T-helper 17 cell (primary cell): ENCODE results near the gene CCSER1. TPM values are rescaled to one million over a fixed set of nuclear protein-coding genes. Genes with fewer than 3 reads are reported as not detected.

Experiments
- ATAC-seq: fragments of 150-1000 bp; cut with Tn5 transposase; 2 replicates; pipeline ENCODE4 v1.10.0; 2021; ENCODE audit warnings: mild to moderate bottlenecking, moderate library complexity
- DNase-seq, 3 donors: peaks; one replicate each; pipeline versions ENCODE4 v3.0.0 to v3.0.0-alpha.2; 2020 to 2021
- H3K9me3 ChIP-seq: one replicate; pipeline ENCODE4 v1.7.0; 2013; ENCODE audit warnings: low read length, mild to moderate bottlenecking; ENCODE audit not compliant: control insufficient read depth, poor library complexity, severe bottlenecking
- H3K27ac Mint-ChIP-seq: one replicate; pipeline ENCODE4 v1.8.0; 2022; ENCODE audit warnings: mild to moderate bottlenecking, moderate library complexity, mixed read lengths
- H3K27me3 Mint-ChIP-seq: one replicate; pipeline ENCODE4 v1.8.0; 2022; ENCODE audit warnings: mixed read lengths
- H3K36me3 Mint-ChIP-seq: one replicate; pipeline ENCODE4 v1.8.0; 2022; ENCODE audit warnings: low read depth, mixed read lengths
- H3K4me1 Mint-ChIP-seq: one replicate; pipeline ENCODE4 v1.8.0; 2022; ENCODE audit warnings: mild to moderate bottlenecking, mixed read lengths
- H3K4me3 Mint-ChIP-seq: one replicate; pipeline ENCODE4 v1.8.0; 2022; ENCODE audit warnings: mild to moderate bottlenecking, moderate library complexity, mixed read lengths
- total RNA-seq, 4 donors: library from RNA in 2 of 4; stranded (reverse) in 2 of 4; gene quantifications; one replicate each; pipeline ENCODE4 v1.2.3 and lab custom pipeline; 2022 to 2026

CCSER1 gene
- total RNA-seq, 2 donors from 2014 or later: 1.7 to 3.0 TPM

DNA sequence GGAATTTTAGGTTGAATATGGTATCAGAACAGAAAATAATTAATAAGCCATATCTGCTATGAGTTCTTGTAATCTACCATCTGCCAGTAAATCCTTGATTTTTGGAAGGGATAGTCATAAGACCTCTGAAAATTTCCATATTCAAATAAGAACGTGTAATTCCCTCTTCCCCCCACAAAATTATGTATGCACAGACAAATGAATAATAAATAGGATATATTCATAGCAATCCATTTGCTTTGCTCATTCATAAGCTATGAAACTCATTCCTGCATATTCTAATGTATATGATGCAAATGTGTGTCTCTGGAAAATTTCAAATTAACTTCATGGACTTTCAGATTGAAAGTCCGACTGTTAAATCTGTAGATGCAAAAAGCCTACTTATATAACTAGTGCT is 1343.5 kb downstream of the CCSER1 start:
- Mint-ChIP-seq H3K27me3 (no peaks in the 10 kb centered on the region), H3K36me3 (no peaks in the 10 kb centered on the region), H3K4me1 (no peaks in the 10 kb centered on the region), H3K4me3 (no peak overlapping the region), H3K27ac (no peak overlapping the region)
- no peaks in the 10 kb centered on the region for H3K9me3 ChIP-seq
- DNase-seq (no peak), ATAC-seq (no peak)

DNA sequence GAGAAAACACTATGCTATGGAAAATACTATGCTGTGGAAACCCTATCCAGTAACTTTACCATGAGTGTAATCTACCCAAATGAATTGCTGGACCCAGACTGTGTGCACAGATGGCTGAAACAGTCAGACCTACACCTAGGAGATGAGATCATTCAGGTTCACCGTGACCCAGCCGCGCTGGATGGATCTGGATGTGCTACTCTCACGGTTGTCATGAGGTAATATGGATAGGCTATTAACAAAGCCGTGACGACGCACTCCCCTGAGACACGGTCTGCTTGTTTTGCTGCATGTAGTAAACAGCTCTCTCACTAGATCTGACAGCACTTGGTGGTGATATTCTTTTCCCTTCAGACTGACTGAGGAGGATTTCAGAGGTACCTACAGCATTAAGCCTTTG is 1344.1 kb downstream of the CCSER1 start:
- Mint-ChIP-seq H3K27me3 (no peaks in the 10 kb centered on the region), H3K4me3 (no peak overlapping the region), H3K4me1 (no peaks in the 10 kb centered on the region), H3K36me3 (no peaks in the 10 kb centered on the region), H3K27ac (no peak overlapping the region)
- no peaks in the 10 kb centered on the region for H3K9me3 ChIP-seq
- no peak for ATAC-seq
- no peak for DNase-seq

DNA sequence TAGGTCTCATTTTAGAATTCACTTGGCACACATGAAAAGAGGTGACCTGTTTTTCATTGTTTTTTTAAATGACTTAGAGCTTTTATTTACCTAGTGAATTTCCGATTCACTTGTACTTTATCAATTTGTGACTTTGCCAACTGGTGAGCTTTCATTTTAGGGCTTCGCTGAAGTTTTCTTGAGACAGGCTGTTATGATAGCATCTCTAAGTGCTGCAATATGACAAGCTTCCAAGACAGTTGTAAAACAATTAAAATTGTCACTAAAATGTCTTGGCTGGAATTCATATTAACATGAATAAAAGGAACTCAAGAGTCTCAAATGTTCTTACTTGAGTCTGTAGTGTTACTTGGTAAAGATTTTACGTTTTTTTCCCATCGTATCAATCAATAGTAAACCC is 1344.9 kb downstream of the CCSER1 start:
- DNase-seq (no peak), ATAC-seq (no peak)
- H3K27ac Mint-ChIP-seq: no peak overlapping the region
- H3K36me3 Mint-ChIP-seq: no peaks in the 10 kb centered on the region
- no peak overlapping the region for H3K4me3 Mint-ChIP-seq
- H3K27me3 Mint-ChIP-seq: no peaks in the 10 kb centered on the region
- H3K9me3 ChIP-seq: no peaks in the 10 kb centered on the region
- no peaks in the 10 kb centered on the region for H3K4me1 Mint-ChIP-seq

DNA sequence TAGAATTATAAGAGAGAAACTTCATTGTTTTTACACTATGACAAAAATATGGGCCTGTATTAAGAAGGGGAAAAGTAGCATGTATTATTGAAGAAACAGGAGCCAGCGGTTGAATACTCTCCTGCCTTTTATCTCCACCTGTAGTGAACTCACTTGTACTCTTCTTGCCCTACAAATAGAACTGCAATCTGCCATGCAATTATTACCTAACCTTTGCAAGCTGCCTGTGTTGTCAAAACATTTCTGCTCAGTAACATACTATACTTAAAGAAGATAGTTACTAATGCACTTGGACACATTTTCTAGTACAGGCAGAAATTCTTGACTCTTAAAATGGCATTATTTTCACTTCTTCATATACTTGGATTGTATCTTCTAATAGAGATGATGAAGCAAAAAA is 1358.2 kb downstream of the CCSER1 start:
- Mint-ChIP-seq H3K27me3 (no peaks in the 10 kb centered on the region), H3K4me1 (no peaks in the 10 kb centered on the region), H3K27ac (no peak overlapping the region), H3K36me3 (no peaks in the 10 kb centered on the region), H3K4me3 (no peak overlapping the region)
- ATAC-seq (no peak), DNase-seq (no peak)
- no peaks in the 10 kb centered on the region for H3K9me3 ChIP-seq

DNA sequence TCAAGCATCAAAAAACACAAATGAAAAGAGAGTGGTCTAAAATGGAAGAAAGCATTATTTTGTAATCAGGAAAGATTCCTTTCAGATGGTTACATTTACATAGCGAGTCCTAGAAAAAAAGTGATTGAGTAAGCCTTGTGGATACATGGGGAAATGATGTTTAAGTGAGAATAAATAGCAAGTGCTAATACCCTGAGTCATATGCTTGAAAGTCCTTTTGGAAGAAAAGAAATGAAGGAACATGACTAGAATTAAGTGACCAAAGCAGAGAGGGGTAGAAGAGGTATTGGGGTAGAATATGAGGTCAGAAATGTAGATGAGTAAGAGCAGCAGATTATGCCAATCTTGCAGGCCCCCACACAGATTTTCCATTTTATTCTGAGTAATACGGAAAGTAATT is 1361.8 kb downstream of the CCSER1 start:
- Mint-ChIP-seq H3K4me1 (no peaks in the 10 kb centered on the region), H3K27me3 (no peaks in the 10 kb centered on the region), H3K36me3 (no peaks in the 10 kb centered on the region), H3K27ac (no peak overlapping the region), H3K4me3 (no peak overlapping the region)
- no peak for DNase-seq
- no peak for ATAC-seq
- H3K9me3 ChIP-seq: no peaks in the 10 kb centered on the region

DNA sequence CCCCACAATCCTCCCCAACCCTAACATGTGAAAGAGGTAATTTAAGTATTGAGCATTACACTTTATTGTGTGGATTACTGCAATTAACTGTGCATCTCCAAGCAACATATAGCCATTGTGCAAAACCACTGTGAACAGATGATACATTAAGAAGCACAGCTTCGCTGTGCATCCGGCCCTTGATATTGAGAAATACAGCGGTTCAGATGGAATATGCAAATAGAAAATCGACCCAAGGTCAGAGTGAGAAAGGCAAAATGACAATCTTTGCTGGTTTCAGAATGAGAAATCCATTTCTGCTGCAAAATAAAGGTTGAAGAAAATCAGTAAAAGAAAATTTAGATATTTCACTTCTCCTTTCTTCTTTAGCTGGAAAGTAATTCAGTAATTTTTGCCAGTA is 1370.7 kb downstream of the CCSER1 start:
- Mint-ChIP-seq H3K36me3 (no peaks in the 10 kb centered on the region), H3K4me3 (no peak overlapping the region), H3K27ac (no peak overlapping the region), H3K27me3 (no peaks in the 10 kb centered on the region), H3K4me1 (no peaks in the 10 kb centered on the region)
- DNase-seq (no peak), ATAC-seq (no peak)
- no peaks in the 10 kb centered on the region for H3K9me3 ChIP-seq

DNA sequence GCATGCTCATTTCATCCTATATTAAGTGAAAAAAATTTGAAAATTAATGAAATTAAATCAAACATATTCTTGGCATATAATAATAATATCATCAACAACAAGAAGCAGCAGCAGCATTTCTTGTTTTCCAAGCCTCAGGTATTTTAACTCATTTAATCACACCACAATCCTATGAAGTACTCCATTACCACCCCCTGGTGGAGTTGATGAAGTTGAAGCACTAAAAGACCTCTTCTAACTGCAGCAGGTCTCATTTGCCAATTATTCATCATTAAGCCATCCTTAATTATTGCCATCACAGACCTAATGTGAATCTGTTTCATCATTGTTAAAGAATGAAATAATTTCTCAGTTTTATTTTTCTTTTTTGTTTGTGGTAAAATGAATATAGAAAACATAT is 1375.2 kb downstream of the CCSER1 start:
- DNase-seq (no peak), ATAC-seq (no peak)
- no peak overlapping the region for H3K27ac Mint-ChIP-seq
- no peaks in the 10 kb centered on the region for H3K9me3 ChIP-seq
- no peak overlapping the region for H3K4me3 Mint-ChIP-seq
- no peaks in the 10 kb centered on the region for H3K4me1 Mint-ChIP-seq
- no peaks in the 10 kb centered on the region for H3K36me3 Mint-ChIP-seq
- H3K27me3 Mint-ChIP-seq: no peaks in the 10 kb centered on the region

DNA sequence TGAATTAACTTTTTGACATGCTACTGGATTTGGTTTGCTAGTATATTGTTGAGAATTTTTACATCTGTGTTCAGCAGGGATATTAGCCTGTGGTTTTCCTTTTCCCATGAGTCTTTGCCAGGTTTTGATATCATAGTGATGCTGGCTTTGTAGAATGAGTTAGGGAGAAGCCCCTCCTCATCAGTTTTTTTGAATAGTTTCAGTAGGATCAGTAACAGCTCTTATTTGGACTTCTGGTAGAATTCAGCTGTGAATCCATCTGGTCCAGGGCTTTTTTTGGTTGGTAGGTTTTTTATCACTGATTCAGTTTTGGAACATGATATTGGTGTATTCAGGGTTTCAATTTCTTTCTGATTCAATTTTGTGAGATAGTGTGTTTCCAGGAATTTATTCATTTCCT is 1386.1 kb downstream of the CCSER1 start:
- H3K9me3 ChIP-seq: peaks cover 3% of the 10 kb centered on the region
- Mint-ChIP-seq H3K27me3 (no peaks in the 10 kb centered on the region), H3K36me3 (no peaks in the 10 kb centered on the region), H3K27ac (no peak overlapping the region), H3K4me1 (no peaks in the 10 kb centered on the region), H3K4me3 (no peak overlapping the region)
- ATAC-seq: no peak
- DNase-seq: no peak

DNA sequence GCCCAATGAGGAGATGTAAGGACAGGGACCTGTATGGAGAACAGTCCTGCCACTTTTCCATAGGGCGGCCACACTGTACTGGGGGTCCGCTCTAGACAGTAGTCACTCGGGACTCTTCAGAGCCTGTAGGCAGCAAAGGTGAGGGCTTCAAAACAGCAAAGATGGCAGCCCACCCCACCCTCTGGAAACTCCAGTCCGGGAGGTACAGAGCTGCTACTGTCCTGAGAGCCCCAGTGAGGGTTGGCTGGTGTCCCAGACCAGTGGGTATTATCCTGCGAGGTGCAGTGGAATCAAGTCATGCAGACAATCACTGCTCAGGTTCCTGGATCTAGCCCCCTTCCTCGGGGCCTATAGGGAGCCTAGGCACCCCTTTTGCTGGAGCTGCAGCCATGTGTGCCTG is 1392.0 kb downstream of the CCSER1 start:
- Mint-ChIP-seq H3K27ac (no peak overlapping the region), H3K27me3 (no peaks in the 10 kb centered on the region), H3K4me3 (no peak overlapping the region), H3K4me1 (no peaks in the 10 kb centered on the region), H3K36me3 (no peaks in the 10 kb centered on the region)
- no peaks in the 10 kb centered on the region for H3K9me3 ChIP-seq
- ATAC-seq: no peak
- no peak for DNase-seq

DNA sequence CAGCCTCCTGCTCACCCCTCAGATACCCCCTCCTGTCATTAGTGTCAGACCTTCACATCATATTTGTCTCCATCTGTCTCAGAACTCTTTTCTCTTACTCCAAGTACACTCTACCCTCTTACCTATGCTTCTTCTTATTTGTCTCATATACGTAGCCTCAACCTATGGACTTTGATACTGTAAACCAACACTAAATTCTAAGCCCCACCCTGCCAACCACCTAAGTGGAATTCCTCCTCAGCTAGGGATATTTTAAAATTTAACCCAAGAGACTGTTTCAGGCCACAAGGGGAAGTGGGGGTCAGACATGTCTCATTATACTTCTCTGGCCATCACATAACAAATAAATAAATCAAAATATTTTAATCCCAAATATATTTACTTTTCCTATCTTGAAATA is 1398.4 kb downstream of the CCSER1 start:
- H3K9me3 ChIP-seq: no peaks in the 10 kb centered on the region
- Mint-ChIP-seq H3K27ac (no peak overlapping the region), H3K4me3 (no peak overlapping the region), H3K27me3 (no peaks in the 10 kb centered on the region), H3K36me3 (no peaks in the 10 kb centered on the region), H3K4me1 (no peaks in the 10 kb centered on the region)
- ATAC-seq: no peak
- no peak for DNase-seq

DNA sequence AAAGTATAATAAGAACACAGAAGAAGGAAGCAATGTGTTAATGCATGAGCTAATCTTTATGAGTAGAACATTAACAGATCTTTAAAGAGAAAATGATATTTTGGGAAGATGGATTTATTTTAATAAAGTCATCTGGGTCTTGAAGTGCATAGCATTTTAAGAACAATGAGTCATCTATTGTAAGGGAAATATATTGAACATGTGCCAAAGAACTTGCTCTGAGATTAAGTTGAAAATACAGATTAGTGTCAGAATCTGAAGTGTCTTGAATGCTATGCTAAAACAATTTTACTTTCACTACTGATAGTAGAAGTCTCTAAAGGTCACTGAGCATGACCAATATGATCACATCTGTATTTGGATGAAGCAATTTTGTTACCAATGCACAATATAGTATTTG is 1399.9 kb downstream of the CCSER1 start:
- Mint-ChIP-seq H3K27me3 (no peaks in the 10 kb centered on the region), H3K27ac (no peak overlapping the region), H3K4me1 (no peaks in the 10 kb centered on the region), H3K4me3 (no peak overlapping the region), H3K36me3 (no peaks in the 10 kb centered on the region)
- no peak for DNase-seq
- ATAC-seq: no peak
- H3K9me3 ChIP-seq: no peaks in the 10 kb centered on the region

DNA sequence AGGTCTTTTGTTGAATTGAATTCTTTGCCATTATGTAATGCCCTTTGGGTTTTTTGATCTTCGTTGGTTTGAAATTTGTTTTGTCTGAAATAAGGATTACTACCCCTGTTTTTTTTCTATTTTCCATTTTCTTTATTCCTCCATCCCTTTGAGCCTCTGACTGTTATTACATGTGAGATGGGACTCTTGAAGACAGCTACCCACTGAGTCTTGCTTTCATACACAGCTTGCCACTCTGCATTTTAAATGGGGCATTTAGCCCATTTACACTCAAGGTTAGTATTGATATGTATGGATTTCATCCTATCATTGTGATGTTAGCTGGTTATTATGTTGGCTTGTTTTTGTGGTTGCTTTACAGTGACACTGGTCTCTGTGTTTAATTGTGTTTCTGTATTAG is 1440.4 kb downstream of the CCSER1 start:
- H3K36me3 Mint-ChIP-seq: no peaks in the 10 kb centered on the region
- no peak overlapping the region for H3K27ac Mint-ChIP-seq
- H3K4me3 Mint-ChIP-seq: no peak overlapping the region
- no peaks in the 10 kb centered on the region for H3K4me1 Mint-ChIP-seq
- no peak for ATAC-seq
- no peaks in the 10 kb centered on the region for H3K27me3 Mint-ChIP-seq
- H3K9me3 ChIP-seq: no peaks in the 10 kb centered on the region
- no peak for DNase-seq

DNA sequence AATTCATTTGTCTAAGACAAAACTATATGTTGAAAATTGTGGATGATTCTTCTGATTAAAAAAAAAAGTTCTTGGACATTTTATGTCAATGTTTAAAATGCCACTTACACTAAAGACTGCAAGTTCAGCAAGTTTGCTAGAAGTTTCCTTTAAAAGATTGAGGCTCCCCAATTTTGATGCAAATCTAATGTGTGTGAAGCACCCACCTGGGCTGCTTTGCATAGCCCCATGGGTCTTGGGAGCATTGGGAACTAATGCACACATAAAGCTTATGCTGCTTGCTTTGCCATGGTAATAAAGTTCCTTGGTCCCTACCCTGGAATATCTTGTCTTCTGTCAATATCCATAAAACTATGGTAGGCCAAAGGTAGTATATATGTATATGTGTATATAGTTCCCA is 1450.7 kb downstream of the CCSER1 start:
- DNase-seq (no peak), ATAC-seq (no peak)
- Mint-ChIP-seq H3K4me1 (no peaks in the 10 kb centered on the region), H3K27ac (no peak overlapping the region), H3K4me3 (no peak overlapping the region), H3K36me3 (no peaks in the 10 kb centered on the region), H3K27me3 (no peaks in the 10 kb centered on the region)
- H3K9me3 ChIP-seq: no peaks in the 10 kb centered on the region

DNA sequence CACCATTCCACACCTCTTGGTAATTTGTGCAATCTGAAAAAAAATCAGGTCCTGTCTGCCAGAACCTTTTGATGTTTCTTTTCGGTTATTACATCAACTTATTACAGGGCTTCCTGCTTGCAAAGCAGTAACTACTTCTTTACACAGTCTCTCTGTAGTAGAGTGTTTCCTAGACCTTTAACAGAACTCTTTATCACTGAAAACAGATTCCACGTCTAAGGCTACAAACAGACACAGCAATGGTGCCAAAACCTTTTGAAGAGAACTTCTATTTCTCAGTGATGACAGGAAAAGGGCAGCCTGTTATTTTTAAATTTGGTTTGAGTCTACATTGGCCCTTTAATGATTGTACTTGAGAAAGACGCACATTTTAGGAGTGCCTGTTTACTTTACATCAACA is 1463.1 kb downstream of the CCSER1 start:
- DNase-seq: no peak
- no peak overlapping the region for H3K27ac Mint-ChIP-seq
- H3K36me3 Mint-ChIP-seq: no peaks in the 10 kb centered on the region
- H3K9me3 ChIP-seq: no peaks in the 10 kb centered on the region
- no peak overlapping the region for H3K4me3 Mint-ChIP-seq
- H3K27me3 Mint-ChIP-seq: no peaks in the 10 kb centered on the region
- no peak for ATAC-seq
- no peaks in the 10 kb centered on the region for H3K4me1 Mint-ChIP-seq

DNA sequence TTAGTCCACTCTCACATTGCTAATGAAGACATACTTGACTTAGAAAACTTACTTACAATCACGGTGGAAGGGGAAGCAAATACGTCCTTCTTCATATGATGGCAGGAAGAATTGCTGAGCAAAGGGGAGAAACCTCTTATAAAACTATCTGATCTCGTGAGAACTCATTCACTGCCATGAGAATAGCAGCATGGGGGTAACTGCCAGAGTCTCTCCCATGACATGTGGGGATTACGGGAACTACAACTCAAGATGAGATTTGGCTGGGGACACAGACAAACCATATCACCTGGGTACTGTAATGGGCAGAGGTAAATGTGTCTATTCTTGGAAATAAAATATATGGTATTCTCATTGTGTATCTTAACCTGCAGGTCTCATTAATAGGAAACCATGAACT is 1464.9 kb downstream of the CCSER1 start:
- no peak for DNase-seq
- Mint-ChIP-seq H3K27me3 (no peaks in the 10 kb centered on the region), H3K4me1 (no peaks in the 10 kb centered on the region), H3K27ac (no peak overlapping the region), H3K36me3 (no peaks in the 10 kb centered on the region), H3K4me3 (no peak overlapping the region)
- ATAC-seq: no peak
- no peaks in the 10 kb centered on the region for H3K9me3 ChIP-seq
